Fibroblast of skin of right biceps (primary cell): ENCODE measurements around the gene PSMC5.
"Not testable (repeated sequence)": the region's sequence is repeated elsewhere in the genome, so short reads cannot be mapped to it uniquely, and the experiment has no call there.

ENCODE experiments used
- DNase-seq: peaks from one replicate; pipeline ENCODE4 v3.0.0-alpha.2; 2013

PSMC5 gene

DNA sequence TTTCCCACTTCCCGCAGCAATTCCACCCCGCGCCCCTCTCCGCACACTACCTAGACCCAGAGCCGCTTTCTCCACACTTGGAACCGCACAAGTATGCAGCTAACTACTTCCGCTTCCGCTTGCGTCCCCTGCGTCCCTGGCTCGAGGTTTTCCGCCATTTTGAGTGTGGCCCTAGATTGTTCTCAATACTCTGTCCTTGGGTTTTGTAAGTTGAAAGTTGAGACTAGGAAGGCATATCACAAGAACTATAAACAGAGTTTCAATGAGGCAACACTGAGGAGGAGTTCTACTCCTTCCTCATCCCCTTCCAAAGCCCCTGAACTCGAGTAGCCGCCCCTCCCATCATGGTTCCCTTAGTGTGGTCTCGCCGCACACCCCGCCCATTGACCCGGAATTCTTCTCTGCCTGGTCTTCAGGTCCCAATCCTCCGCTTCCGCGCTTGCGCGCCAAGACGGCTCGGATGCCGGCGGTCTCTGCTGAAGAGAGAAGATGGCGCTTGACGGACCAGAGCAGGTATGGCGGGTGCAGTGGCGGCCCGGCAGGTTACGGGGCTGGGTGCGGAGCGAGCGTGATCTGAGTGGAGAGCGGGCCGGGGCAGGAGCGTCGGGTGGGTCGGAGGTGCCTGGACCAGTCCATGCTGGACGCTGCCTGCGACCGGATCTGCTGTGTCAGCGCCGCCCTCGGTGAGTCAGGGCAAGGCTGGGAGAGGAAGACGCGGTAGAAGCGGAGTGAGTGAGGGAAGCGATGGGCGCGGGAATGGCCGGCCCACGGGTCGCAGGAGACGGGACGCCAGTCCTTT is at the start of gene PSMC5, which contains the start of gene FTSJ3:
PSMC5 (plus strand) TSS at position 430 of the 799 bp plus-strand sequence; CDS start at position 490, 60 bp downstream.
FTSJ3 (minus strand) TSS at position 662 of the 799 bp plus-strand sequence. CDS start 761 bp downstream, outside the sequence.
- peak; percentile 95 for DNase-seq

GRCh38 chr17:63780507-63780906 is 46.7 kb upstream of the PSMC5 start:
- no peak for DNase-seq

DNA sequence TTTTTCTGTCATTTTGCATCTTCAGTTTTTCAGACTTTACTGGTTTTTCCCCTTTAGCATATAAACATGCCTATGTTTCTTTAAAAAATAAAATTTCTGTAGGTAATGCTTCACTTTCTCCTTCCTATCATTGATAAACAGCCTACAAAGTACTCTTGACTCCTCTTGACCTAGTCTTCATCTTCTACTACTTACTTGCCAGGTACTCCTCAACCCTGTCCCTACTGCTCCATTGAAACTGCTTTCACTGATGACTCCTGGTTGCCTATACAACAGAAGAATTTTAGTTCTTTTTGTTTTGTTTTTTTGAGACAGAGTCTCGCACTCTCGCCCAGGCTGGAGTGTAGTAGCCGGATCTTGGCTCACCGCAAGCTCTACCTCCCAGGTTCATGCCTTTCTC is 46.3 kb upstream of the PSMC5 start:
- no peak for DNase-seq

- no peak for DNase-seq
Measured at GRCh38 chr17:63783522-63783921, 43.7 kb upstream of the PSMC5 start.

DNA sequence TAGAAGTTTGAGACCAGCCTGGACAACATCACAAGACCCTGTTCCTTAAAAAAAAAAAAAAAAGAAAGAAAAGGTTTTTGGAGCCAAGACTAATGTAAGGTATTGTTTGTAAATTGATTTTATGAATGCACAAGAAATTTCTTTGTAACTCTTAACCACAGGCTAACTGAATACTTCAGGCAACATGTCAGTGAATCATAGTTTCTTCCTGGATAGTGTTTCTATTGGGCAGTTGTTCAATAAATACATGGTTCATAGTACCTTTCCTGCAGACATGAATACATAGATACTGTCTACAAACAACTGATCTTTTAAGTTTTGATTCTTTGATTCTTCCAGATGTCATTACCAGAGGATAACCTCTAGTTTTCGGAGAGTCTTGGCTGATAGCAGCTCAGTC is 41.7 kb upstream of the PSMC5 start:
- peak; percentile 27 for DNase-seq

- no peak for DNase-seq
Measured at GRCh38 chr17:63786117-63786516, 41.1 kb upstream of the PSMC5 start.

DNA sequence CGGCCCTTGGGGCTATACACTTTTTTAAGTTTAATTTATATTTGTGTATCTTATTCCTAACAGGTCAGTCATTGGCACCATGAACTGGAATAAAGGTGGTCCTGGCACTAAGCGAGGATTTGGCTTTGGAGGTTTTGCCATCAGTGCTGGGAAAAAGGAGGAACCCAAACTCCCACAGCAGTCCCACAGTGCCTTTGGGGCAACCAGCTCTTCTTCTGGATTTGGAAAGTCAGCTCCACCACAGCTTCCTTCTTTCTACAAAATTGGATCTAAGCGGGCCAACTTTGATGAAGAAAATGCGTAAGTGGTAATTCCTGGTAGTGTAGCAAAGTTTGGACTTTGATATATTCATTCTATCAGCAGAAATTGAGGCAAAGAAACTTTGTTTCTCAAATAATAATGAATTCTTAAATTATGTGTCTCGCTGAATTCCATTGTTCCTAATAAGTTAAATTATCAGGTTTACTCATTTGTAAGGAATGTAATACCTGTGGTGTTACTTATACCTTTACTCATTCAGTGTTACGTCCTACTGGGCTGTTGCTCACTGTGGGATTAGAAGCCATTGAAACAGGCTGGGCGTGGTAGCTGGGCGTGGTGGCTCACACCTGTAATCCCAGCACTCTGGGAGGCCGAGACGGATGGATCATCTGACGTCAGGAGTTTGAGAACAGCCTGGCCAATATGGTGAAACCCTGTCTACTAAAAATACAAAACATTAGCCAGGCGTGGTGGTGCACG is 40.1 kb upstream of the PSMC5 start:
- DNase-seq = no peak

- no peak for DNase-seq
Measured at GRCh38 chr17:63790057-63790456, 37.2 kb upstream of the PSMC5 start.

DNA sequence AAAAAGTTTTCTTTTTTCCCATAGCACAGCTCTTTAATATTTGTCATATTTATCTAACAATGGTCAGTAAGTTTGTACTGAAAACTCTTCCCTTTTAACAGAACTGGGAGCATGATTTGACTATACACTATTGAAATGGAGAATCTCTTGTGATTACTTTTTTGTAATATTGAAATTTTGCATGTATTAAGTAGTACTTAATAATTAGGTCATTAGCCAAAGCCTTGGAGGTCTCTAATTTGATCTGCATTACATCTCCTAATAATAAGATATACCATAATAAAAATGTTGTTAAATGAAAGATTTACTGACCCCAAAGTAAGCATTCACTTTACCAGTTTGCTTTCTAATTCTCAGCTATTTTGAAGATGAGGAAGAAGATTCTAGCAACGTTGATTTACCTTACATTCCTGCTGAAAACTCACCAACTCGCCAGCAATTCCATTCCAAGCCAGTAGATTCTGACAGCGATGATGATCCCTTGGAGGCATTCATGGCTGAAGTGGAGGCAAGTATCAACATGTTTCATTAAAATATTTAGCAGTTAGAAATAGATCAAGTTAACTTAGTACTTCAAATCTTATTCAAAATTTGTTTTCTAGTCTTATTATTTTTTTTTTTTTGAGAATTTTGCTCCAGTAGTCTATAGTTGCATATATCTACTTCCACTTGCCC is 35.0 kb upstream of the PSMC5 start:
- DNase-seq = no peak

DNA sequence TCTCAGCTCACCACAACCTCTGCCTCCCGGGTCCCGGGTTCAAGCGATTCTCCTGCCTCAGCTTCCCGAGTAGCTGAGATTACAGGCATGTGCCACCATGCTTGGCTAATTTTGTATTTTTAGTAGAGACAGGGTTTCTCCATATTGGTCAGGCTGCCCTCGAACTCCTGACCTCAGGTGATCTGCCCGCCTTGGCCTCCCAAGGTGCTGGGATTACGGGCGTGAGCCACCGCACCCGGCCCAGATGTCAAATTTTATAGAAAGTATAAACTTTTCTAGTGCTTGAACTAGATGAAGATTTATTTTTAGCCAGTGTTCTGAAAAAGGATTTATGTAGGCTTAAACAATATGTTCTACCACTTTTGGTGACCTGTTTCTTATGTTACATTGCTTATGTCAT is 30.9 kb upstream of the PSMC5 start:
- DNase-seq = not testable (repeated sequence)

GRCh38 chr17:63798572-63799106 is 28.6 kb upstream of the PSMC5 start:
- DNase-seq = peak; percentile 26

- no peak for DNase-seq
Measured at GRCh38 chr17:63800783-63801182, 26.4 kb upstream of the PSMC5 start.

- no peak for DNase-seq
Measured at GRCh38 chr17:63804328-63804727, 22.9 kb upstream of the PSMC5 start.

DNA sequence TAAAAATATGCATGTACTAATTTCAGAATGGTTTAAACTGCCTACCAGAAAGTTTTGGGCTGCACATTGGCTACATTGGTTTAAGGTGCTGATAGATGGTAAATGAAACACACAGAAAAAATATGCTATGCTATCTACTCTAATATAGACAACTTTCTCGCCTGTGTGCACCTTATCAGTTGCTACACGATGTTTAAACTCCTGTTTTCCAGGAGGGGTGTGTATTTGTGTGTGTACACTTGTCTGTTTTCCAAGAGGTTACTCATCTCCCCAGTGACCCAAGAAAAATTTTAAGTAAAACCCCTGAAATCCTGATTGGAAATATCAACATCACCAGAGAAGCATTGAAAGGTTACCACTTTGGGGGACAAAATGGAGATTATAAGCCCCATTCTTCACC is 21.6 kb upstream of the PSMC5 start:
- DNase-seq = no peak

DNA sequence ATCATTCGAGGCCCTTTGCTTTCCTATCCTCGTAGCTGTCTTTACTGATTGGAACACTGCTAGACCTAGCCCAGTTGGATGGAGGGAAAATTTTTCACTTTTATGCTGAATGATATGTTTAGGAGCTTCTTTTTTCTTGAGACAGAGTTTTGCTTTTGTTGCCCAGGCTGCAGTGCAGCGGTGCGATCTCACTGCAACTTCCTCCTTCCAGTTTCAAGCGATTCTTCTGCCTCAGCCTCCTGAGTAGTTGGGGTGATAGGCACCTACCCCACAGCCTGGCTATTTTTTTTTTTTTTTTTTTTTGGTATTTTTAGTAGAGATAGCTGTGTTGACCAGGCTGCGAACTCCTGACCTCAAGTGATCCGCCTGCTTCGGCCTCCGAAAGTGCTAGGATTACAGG is 17.3 kb upstream of the PSMC5 start:
- DNase-seq = no peak

GRCh38 chr17:63816123-63816522 is 11.1 kb upstream of the PSMC5 start:
- DNase-seq = no peak

DNA sequence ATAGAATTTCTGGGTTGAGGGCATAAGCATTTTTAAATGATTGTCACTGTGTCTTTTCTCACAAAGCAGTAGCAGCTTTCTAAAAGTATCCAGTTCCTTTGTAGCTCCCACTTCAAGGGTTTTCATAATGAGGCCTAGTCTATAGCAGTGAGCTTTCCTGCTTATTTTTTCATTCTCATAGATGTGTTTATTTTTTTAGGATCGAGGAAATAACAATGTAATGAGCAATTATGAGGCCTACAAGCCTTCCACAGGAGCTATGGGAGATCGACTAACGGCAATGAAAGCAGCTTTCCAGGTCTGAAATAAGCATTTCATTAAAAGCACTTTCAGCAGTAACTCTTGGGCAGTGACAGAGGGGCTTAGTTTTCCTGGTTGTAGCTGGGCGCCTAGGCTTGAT is 10.6 kb upstream of the PSMC5 start:
- DNase-seq = no peak

- no peak for DNase-seq
Measured at GRCh38 chr17:63817736-63818385, 9.4 kb upstream of the PSMC5 start.

DNA sequence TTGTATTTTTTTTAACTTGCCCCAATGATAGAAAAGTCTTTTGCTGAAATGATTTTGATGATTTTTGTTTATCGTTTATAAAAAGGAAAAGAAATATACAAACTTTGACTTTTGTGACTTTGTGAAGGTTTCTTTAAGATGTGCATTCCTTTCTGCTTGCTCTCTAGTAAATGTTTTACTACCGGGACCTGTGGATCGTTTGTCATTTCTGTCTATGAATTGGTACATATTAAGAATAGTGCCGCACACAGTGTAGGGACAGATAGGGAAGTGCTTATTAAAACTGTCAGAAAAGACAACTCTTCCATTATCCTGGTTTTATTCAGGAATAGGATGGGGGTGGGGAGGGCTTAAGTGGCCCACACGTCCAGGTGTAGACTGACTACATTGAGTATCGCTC is 8.1 kb upstream of the PSMC5 start:
- DNase-seq = no peak

DNA sequence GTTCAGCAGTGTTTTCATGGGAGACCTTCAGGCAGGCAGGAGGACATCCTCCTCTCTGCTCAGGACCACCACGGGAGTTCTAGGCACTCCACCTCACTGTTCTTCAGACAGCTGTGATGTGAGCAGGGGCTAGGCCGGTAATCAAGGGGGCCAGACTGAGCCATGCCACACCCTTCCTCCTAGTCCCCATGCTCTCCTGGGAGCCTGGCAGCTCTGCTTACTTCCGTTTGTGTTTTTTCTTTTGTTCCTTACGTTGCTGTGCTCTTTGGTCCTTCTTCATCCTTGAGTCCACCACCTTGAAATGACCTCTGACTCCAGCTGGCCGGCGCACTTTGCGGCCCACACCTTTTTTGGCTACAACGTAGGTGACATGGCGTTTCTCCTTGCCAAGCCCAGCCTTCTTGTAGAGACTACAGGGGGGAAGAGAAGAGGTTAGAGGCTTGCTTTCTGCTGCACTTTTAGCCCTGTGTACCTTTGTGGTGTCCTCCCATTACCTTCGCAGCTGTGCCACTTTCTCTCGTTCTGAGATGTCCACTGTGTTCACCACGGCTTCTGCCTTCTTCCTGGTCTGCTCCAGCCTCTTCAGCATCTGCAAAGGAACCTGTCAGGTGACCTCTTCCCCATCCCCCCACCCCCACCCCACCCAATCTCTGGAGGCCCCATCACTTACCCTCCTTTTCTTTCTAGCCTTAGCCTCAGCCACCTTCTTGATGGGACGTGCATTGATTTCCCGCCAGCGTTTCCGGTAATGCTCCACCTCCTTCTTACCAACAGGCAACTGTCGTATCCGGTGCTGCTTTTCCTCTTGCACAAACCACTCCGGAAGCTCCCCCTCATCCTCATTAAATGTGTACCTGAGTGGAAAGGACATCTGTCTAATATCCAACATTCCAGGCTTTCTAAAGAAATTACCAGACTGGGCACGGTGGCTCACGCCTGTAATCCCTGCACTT is 7.4 kb upstream of the PSMC5 start:
- DNase-seq = no peak

DNA sequence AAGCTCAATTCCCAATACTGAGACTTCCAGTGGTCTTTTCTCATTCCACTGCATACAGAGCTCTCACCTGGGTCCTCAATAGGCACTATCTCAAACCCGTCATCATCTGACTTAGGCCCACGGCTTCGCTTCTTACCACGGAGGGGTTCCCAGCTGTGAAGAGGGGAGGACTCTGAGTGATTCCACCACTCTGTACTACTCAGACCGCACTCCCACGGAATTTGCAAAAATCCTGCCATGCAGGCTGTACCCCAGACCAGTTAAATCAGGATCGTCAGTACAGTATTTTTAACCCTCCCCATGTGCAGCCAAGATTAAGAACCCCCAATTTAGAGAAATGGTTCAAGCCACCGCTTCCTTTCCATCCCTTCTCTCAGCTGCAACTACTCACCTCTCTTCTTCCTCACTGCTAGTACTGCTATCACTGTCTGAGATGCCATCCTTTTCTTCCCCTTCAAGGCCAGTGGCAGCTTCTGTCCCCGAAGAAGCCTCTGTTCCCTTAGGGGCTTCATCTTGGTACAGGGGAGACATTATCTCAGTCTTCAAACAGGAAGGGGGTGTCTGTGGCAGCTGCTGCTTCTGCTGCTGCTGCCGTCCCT is 6.2 kb upstream of the PSMC5 start:
- no peak for DNase-seq
